GM23338 (cell line): ENCODE results near the gene COPZ1. TPM values are rescaled to one million over a fixed set of nuclear protein-coding genes. Genes with fewer than 3 reads are reported as not detected.

Experiments used
- ATAC-seq: fragments of 200-7000 bp; cut with Tn5 transposase; 3 replicates; pipeline ENCODE4 v1.9.1; 2020
- DNase-seq: peaks from one replicate; pipeline ENCODE4 v3.0.0-alpha.2; 2015; ENCODE audit warnings: low spot score
- H2AFZ ChIP-seq: fragments of 200-600 bp; sonication (generic); 2 replicates; pipeline ENCODE4 v1.8.0; 2016; ENCODE audit warnings: antibody characterized with exemption, mild to moderate bottlenecking, moderate library complexity
- H3F3A ChIP-seq: fragments of 200-600 bp; sonication (generic); replicated peaks from 2 replicates; pipeline ENCODE4 v1.8.0; 2017; ENCODE audit warnings: antibody characterized with exemption, mixed run types, low read depth
- H3K27ac ChIP-seq: fragments of 200-600 bp; sonication (generic); 2 replicates; pipeline ENCODE4 v1.6.1; 2016; ENCODE audit warnings: low read depth
- H3K27me3 ChIP-seq: fragments of 200-600 bp; sonication (generic); 2 replicates; pipeline ENCODE4 v1.8.0; 2016; ENCODE audit warnings: mild to moderate bottlenecking, mixed run types, moderate library complexity; ENCODE audit not compliant: insufficient read depth
- H3K36me3 ChIP-seq: fragments of 200-600 bp; sonication (generic); 2 replicates; pipeline ENCODE4 v1.8.0; 2016; ENCODE audit warnings: mild to moderate bottlenecking; ENCODE audit not compliant: insufficient read depth
- H3K4me1 ChIP-seq: fragments of 200-600 bp; sonication (generic); 2 replicates; pipeline ENCODE4 v1.8.0; 2016; ENCODE audit warnings: mild to moderate bottlenecking, moderate library complexity; ENCODE audit not compliant: insufficient read depth
- H3K4me2 ChIP-seq: fragments of 200-600 bp; sonication (generic); 2 replicates; pipeline ENCODE4 v1.7.1; 2017; ENCODE audit warnings: mixed run types
- H3K4me3 ChIP-seq: fragments of 200-600 bp; sonication (generic); 2 replicates; pipeline ENCODE4 v1.6.1; 2016; ENCODE audit warnings: mixed run types
- H3K79me2 ChIP-seq: fragments of 200-600 bp; sonication (generic); replicated peaks from 2 replicates; pipeline ENCODE4 v1.8.0; 2017; ENCODE audit warnings: mild to moderate bottlenecking; ENCODE audit not compliant: insufficient read depth
- H3K9me2 ChIP-seq: fragments of 200-600 bp; sonication (generic); 2 replicates; pipeline ENCODE4 v1.8.0; 2017; ENCODE audit not compliant: insufficient read depth
- H4K20me1 ChIP-seq: fragments of 200-600 bp; sonication (generic); replicated peaks from 2 replicates; pipeline ENCODE4 v1.8.0; 2017; ENCODE audit warnings: mild to moderate bottlenecking; ENCODE audit not compliant: insufficient read depth
- H3K27ac Mint-ChIP-seq: 2 replicates; pipeline ENCODE4 v1.8.0; 2020; ENCODE audit warnings: inconsistent platforms, mild to moderate bottlenecking, moderate library complexity, mixed read lengths
- H3K27me3 Mint-ChIP-seq: 3 replicates; pipeline ENCODE4 v1.8.0; 2022; ENCODE audit warnings: low read depth, mild to moderate bottlenecking, moderate library complexity, mixed read lengths, inconsistent platforms; ENCODE audit not compliant: insufficient read depth, poor library complexity
- H3K36me3 Mint-ChIP-seq: 3 replicates; pipeline ENCODE4 v1.8.0; 2021; ENCODE audit warnings: low read depth, mild to moderate bottlenecking, inconsistent platforms, moderate library complexity, mixed read lengths
- H3K4me1 Mint-ChIP-seq: 3 replicates; pipeline ENCODE4 v1.8.0; 2020; ENCODE audit warnings: mild to moderate bottlenecking, inconsistent platforms, mixed read lengths
- H3K4me3 Mint-ChIP-seq: 3 replicates; pipeline ENCODE4 v1.8.0; 2021; ENCODE audit warnings: moderate library complexity, mild to moderate bottlenecking, inconsistent platforms, mixed read lengths
- H3K9me3 Mint-ChIP-seq: 3 replicates; pipeline ENCODE4 v1.8.0; 2020; ENCODE audit warnings: moderate library complexity, mild to moderate bottlenecking, inconsistent platforms, mixed read lengths
- CREB1 ChIP-seq: fragments of 250-450 bp; sonication (Bioruptor Pico); IDR thresholded peaks from 2 replicates; pipeline ENCODE4 v1.5.0; 2020; ENCODE audit warnings: low read depth, mild to moderate bottlenecking, moderate library complexity
- EZH2 ChIP-seq: fragments of 200-600 bp; sonication (generic); IDR thresholded peaks from one replicate; pipeline ENCODE4 v1.8.0; 2017; ENCODE audit warnings: antibody characterized with exemption, mild to moderate bottlenecking, low read depth; ENCODE audit not compliant: unreplicated experiment
- EZH2phosphoT487 ChIP-seq: fragments of 200-600 bp; sonication (generic); IDR thresholded peaks from one replicate; pipeline ENCODE4 v1.8.1; 2018; ENCODE audit warnings: antibody characterized with exemption; ENCODE audit not compliant: unreplicated experiment
- JUNB ChIP-seq: IDR thresholded peaks from one replicate; pipeline ENCODE4 v1.6.1; 2016; ENCODE audit warnings: antibody characterized with exemption; ENCODE audit not compliant: unreplicated experiment
- NANOG ChIP-seq: IDR thresholded peaks from 2 replicates; pipeline ENCODE4 v1.6.1; 2016; ENCODE audit warnings: antibody characterized with exemption, borderline replicate concordance
- POLR2AphosphoS5 ChIP-seq: IDR thresholded peaks from 2 replicates; pipeline ENCODE4 v1.6.1; 2016; ENCODE audit warnings: antibody characterized with exemption, low read depth
- STAT1 ChIP-seq: IDR thresholded peaks from one replicate; pipeline ENCODE4 v1.6.1; 2016; ENCODE audit warnings: antibody characterized with exemption; ENCODE audit not compliant: unreplicated experiment
- ZNF114 ChIP-seq: fragments of 250-450 bp; sonication (Bioruptor Pico); IDR thresholded peaks from 2 replicates; pipeline ENCODE4 v1.5.0; 2020; ENCODE audit warnings: mild to moderate bottlenecking, moderate library complexity
- ZNF331 ChIP-seq: fragments of 250-450 bp; sonication (Bioruptor Pico); IDR thresholded peaks from 2 replicates; pipeline ENCODE4 v1.5.0; 2020; ENCODE audit warnings: low read depth, mild to moderate bottlenecking, moderate library complexity
- polyA plus RNA-seq: library from polyadenylated mRNA; unstranded; fragments of >200 nt; fragmentation: Nextera tagmentation; extraction: Ambion mirVana; gene quantifications from 2 replicates; pipeline ENCODE4 v1.2.1, GENCODE V29; 2016
- total RNA-seq: library from RNA; depleted of rRNA; stranded (reverse); fragments of >200 nt; shearing (Covaris generic); gene quantifications from 2 replicates; pipeline ENCODE4 v1.2.3, GENCODE V29; 2014
- TF ChIP-seq, protein P1 (sequence below), 2 experiments: fragments of 200-600 bp in 1 of 2; sonication (generic) in 1 of 2; conservative IDR thresholded peaks; 2 replicates each; pipeline versions ENCODE4 v1.5.1 to v1.6.1; 2016 to 2017; ENCODE audit warnings: antibody characterized with exemption in 2 of 2, low read depth in 2 of 2, mild to moderate bottlenecking in 2 of 2, moderate library complexity in 1 of 2
- TF ChIP-seq, protein P2 (sequence below): fragments of 250-450 bp; sonication (Bioruptor Pico); IDR thresholded peaks from 2 replicates; pipeline ENCODE4 v1.5.0; 2020; ENCODE audit warnings: mild to moderate bottlenecking, moderate library complexity
- TF ChIP-seq, protein P3 (sequence below): IDR thresholded peaks from one replicate; pipeline ENCODE4 v1.6.1; 2018; ENCODE audit warnings: antibody characterized with exemption; ENCODE audit not compliant: unreplicated experiment
- TF ChIP-seq, protein P4 (sequence below): IDR thresholded peaks from 2 replicates; pipeline ENCODE4 v1.6.1; 2016; ENCODE audit warnings: antibody characterized with exemption

COPZ1 gene
- total and polyA plus RNA-seq, 2 experiments from 2014 or later, result 79.9 to 91.2 TPM

DNA sequence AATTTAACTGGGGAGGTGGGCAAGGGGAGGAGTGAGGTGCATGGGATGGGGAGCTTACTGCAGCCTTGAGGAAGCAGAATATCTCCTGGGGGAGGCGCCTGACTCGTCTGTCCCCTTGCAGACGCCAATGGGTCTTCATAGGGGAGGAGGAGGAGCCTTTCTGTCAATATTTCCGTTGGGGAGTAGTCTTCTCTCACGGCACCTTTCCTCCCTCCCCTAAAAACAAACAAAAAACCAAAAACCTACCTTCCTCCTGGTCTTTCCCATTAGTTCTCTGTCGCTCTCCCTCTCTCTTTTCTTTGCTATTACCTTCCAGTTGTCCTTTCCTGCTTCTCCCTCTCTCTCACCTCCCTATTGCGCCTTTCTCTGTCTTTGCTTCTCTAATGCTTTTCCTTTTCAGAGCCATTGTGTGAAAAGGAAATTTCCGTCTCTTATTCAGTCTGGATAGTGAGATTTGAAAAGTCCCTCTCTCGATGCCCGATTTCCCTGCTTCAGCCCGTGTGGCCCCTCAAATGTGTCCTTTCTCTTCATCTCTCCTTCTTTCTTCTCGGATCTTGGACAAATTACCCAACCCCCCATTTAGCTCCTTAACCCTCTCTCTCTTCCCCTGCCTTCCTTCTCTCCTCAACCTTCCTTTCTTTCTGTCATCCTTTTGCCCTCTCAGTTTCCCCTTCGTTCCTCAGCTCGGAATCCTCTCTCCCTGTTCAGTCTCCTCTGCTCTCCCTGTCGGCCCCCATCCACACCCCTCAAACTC, 33.4 kb downstream of the COPZ1 start:
- no peaks in the 10 kb centered on the region for H3K27me3 ChIP-seq
- no peak for DNase-seq
- peaks cover 11% of the 10 kb centered on the region for H3F3A ChIP-seq
- H3K36me3 Mint-ChIP-seq, result no peaks in the 10 kb centered on the region; the same call in 2 of the 3 replicates
- H3K27me3 Mint-ChIP-seq, result peaks cover 25% of the 10 kb centered on the region
- peak overlapping the region; percentile 82 for H3K27ac ChIP-seq
- H3K9me2 ChIP-seq, result no peaks in the 10 kb centered on the region
- peaks cover 13% of the 10 kb centered on the region for H3K4me1 Mint-ChIP-seq
- H4K20me1 ChIP-seq, result no peaks in the 10 kb centered on the region
- TF ChIP-seq STAT1 (no peak), EZH2 (no peak), POLR2AphosphoS5 (no peak), ZNF114 (no peak), EZH2phosphoT487 (no peak), NANOG (no peak), ZNF331 (CRISPR knock-in tag) (no peak), JUNB (no peak), CREB1 (0 out of 2 replicates have a peak, but pooled peaks have one; percentile 6)
- TF ChIP-seq, protein P1, sequence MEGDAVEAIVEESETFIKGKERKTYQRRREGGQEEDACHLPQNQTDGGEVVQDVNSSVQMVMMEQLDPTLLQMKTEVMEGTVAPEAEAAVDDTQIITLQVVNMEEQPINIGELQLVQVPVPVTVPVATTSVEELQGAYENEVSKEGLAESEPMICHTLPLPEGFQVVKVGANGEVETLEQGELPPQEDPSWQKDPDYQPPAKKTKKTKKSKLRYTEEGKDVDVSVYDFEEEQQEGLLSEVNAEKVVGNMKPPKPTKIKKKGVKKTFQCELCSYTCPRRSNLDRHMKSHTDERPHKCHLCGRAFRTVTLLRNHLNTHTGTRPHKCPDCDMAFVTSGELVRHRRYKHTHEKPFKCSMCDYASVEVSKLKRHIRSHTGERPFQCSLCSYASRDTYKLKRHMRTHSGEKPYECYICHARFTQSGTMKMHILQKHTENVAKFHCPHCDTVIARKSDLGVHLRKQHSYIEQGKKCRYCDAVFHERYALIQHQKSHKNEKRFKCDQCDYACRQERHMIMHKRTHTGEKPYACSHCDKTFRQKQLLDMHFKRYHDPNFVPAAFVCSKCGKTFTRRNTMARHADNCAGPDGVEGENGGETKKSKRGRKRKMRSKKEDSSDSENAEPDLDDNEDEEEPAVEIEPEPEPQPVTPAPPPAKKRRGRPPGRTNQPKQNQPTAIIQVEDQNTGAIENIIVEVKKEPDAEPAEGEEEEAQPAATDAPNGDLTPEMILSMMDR (conservative IDR thresholded peaks at IDR 0.05; ENCODE audit: low read depth in 2 of 2), result 0 out of 4 replicates have a peak, but pooled peaks of 1 of the 2 experiments have one; percentile 16
- TF ChIP-seq, protein P2, sequence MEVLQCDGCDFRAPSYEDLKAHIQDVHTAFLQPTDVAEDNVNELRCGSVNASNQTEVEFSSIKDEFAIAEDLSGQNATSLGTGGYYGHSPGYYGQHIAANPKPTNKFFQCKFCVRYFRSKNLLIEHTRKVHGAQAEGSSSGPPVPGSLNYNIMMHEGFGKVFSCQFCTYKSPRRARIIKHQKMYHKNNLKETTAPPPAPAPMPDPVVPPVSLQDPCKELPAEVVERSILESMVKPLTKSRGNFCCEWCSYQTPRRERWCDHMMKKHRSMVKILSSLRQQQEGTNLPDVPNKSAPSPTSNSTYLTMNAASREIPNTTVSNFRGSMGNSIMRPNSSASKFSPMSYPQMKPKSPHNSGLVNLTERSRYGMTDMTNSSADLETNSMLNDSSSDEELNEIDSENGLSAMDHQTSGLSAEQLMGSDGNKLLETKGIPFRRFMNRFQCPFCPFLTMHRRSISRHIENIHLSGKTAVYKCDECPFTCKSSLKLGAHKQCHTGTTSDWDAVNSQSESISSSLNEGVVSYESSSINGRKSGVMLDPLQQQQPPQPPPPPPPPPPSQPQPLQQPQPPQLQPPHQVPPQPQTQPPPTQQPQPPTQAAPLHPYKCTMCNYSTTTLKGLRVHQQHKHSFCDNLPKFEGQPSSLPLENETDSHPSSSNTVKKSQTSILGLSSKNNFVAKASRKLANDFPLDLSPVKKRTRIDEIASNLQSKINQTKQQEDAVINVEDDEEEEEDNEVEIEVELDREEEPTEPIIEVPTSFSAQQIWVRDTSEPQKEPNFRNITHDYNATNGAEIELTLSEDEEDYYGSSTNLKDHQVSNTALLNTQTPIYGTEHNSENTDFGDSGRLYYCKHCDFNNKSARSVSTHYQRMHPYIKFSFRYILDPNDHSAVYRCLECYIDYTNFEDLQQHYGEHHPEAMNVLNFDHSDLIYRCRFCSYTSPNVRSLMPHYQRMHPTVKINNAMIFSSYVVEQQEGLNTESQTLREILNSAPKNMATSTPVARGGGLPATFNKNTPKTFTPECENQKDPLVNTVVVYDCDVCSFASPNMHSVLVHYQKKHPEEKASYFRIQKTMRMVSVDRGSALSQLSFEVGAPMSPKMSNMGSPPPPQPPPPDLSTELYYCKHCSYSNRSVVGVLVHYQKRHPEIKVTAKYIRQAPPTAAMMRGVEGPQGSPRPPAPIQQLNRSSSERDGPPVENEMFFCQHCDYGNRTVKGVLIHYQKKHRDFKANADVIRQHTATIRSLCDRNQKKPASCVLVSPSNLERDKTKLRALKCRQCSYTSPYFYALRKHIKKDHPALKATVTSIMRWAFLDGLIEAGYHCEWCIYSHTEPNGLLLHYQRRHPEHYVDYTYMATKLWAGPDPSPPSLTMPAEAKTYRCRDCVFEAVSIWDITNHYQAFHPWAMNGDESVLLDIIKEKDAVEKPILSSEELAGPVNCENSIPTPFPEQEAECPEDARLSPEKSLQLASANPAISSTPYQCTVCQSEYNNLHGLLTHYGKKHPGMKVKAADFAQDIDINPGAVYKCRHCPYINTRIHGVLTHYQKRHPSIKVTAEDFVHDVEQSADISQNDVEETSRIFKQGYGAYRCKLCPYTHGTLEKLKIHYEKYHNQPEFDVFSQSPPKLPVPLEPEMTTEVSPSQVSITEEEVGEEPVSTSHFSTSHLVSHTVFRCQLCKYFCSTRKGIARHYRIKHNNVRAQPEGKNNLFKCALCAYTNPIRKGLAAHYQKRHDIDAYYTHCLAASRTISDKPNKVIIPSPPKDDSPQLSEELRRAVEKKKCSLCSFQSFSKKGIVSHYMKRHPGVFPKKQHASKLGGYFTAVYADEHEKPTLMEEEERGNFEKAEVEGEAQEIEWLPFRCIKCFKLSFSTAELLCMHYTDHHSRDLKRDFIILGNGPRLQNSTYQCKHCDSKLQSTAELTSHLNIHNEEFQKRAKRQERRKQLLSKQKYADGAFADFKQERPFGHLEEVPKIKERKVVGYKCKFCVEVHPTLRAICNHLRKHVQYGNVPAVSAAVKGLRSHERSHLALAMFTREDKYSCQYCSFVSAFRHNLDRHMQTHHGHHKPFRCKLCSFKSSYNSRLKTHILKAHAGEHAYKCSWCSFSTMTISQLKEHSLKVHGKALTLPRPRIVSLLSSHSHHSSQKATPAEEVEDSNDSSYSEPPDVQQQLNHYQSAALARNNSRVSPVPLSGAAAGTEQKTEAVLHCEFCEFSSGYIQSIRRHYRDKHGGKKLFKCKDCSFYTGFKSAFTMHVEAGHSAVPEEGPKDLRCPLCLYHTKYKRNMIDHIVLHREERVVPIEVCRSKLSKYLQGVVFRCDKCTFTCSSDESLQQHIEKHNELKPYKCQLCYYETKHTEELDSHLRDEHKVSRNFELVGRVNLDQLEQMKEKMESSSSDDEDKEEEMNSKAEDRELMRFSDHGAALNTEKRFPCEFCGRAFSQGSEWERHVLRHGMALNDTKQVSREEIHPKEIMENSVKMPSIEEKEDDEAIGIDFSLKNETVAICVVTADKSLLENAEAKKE (CRISPR knock-in tag), result no peak
- TF ChIP-seq, protein P3, sequence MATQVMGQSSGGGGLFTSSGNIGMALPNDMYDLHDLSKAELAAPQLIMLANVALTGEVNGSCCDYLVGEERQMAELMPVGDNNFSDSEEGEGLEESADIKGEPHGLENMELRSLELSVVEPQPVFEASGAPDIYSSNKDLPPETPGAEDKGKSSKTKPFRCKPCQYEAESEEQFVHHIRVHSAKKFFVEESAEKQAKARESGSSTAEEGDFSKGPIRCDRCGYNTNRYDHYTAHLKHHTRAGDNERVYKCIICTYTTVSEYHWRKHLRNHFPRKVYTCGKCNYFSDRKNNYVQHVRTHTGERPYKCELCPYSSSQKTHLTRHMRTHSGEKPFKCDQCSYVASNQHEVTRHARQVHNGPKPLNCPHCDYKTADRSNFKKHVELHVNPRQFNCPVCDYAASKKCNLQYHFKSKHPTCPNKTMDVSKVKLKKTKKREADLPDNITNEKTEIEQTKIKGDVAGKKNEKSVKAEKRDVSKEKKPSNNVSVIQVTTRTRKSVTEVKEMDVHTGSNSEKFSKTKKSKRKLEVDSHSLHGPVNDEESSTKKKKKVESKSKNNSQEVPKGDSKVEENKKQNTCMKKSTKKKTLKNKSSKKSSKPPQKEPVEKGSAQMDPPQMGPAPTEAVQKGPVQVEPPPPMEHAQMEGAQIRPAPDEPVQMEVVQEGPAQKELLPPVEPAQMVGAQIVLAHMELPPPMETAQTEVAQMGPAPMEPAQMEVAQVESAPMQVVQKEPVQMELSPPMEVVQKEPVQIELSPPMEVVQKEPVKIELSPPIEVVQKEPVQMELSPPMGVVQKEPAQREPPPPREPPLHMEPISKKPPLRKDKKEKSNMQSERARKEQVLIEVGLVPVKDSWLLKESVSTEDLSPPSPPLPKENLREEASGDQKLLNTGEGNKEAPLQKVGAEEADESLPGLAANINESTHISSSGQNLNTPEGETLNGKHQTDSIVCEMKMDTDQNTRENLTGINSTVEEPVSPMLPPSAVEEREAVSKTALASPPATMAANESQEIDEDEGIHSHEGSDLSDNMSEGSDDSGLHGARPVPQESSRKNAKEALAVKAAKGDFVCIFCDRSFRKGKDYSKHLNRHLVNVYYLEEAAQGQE, result no peak
- TF ChIP-seq, protein P4, sequence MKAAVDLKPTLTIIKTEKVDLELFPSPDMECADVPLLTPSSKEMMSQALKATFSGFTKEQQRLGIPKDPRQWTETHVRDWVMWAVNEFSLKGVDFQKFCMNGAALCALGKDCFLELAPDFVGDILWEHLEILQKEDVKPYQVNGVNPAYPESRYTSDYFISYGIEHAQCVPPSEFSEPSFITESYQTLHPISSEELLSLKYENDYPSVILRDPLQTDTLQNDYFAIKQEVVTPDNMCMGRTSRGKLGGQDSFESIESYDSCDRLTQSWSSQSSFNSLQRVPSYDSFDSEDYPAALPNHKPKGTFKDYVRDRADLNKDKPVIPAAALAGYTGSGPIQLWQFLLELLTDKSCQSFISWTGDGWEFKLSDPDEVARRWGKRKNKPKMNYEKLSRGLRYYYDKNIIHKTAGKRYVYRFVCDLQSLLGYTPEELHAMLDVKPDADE, result no peak
- no peaks in the 10 kb centered on the region; the same call in 1 of the 2 replicates for H3K79me2 ChIP-seq
- peaks cover 57% of the 10 kb centered on the region for H3K4me1 ChIP-seq
- ATAC-seq, result peak; percentile 4
- H3K4me3 Mint-ChIP-seq, result no peak overlapping the region
- peak overlapping the region; percentile 75 for H3K4me3 ChIP-seq
- no peaks in the 10 kb centered on the region for H3K36me3 ChIP-seq
- peak overlapping the region; percentile 16; the same call in 1 of the 2 replicates for H2AFZ ChIP-seq
- no peak overlapping the region for H3K27ac Mint-ChIP-seq
- peak overlapping the region; percentile 95 for H3K4me2 ChIP-seq
- H3K9me3 Mint-ChIP-seq, result no peaks in the 10 kb centered on the region; the same call in 2 of the 3 replicates
